ENCODE data around the gene ZAR1L.

ZAR1L gene

DNA sequence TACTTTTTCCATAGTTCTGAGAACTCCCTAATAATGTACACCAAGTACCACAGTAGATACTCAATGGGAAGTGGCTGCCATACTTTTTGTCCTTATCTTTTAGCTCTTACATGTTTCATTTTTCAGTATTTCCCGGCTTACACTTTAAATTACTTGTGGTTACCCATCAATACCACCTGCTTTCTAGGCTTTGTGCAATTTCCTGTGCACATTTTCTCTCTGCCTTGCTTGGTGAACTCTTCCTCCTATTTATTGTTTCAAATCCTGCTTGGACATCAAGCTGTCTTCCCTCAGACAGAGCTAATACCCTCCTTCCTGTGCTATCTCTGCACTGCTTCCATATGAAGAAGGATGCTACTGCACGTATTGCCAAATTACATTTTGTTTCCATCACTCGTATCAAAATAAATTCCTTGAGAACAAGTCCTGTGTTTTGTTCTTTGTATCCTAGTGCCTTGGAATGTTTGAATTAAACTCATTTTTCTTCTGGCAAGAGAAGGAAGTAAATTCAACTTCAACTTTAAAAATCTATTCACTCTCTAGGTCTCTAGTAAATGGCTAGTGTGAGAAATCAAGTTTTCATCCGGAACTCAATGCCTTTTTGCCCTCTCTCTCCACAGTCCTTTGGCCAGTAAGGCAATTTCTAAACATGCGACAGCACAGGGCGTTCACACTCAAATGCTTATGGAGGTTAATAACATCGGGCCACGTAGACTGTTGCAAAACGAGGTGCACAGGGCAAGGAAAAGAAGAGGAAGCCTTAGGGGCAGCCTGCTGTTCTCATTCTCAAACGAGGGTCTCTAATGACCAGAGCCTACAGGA lies 5.6 kb downstream of the ZAR1L start:
- H3K27me3 ChIP-seq (ENCODE audit: insufficient read depth, low read depth, severe bottlenecking) = no peaks in the 10 kb centered on the region
- no peak for DNase-seq
- H3K36me3 ChIP-seq = no peaks in the 10 kb centered on the region
- peak overlapping the region; percentile 26; the same call in 1 of the 2 replicates for H3K4me3 ChIP-seq (ENCODE audit: low read depth, low read length)
- H3K27ac ChIP-seq = no peak overlapping the region
- TF ChIP-seq, protein P1, sequence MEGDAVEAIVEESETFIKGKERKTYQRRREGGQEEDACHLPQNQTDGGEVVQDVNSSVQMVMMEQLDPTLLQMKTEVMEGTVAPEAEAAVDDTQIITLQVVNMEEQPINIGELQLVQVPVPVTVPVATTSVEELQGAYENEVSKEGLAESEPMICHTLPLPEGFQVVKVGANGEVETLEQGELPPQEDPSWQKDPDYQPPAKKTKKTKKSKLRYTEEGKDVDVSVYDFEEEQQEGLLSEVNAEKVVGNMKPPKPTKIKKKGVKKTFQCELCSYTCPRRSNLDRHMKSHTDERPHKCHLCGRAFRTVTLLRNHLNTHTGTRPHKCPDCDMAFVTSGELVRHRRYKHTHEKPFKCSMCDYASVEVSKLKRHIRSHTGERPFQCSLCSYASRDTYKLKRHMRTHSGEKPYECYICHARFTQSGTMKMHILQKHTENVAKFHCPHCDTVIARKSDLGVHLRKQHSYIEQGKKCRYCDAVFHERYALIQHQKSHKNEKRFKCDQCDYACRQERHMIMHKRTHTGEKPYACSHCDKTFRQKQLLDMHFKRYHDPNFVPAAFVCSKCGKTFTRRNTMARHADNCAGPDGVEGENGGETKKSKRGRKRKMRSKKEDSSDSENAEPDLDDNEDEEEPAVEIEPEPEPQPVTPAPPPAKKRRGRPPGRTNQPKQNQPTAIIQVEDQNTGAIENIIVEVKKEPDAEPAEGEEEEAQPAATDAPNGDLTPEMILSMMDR (IDR thresholded peaks at IDR 0.05; ENCODE audit: low read depth, low read length) = no peak
- no peaks in the 10 kb centered on the region for H3K9me3 ChIP-seq (ENCODE audit: severe bottlenecking)

DNA sequence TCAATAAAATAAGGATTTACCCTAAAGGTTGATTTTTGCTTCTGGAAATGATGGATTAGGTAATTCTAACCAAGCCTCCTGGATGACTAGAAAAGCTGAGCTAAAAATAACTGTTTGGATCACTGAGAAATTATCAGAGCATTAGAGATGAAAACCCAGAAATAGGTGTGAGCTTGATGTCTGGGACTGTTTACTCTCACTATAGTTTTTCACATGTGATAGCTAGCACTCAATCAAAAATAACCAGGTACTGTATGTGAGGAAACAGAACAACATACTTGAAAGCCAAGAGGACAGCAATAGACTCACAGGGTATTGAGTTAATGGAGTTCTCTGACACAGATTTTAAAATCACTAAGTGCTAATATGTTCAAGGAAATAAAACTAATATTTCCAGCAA lies 9.5 kb downstream of the ZAR1L start:
- Histone ChIP-seq H3K27me3 (ENCODE audit: insufficient read depth, low read depth, severe bottlenecking) (no peaks in the 10 kb centered on the region), H3K9me3 (ENCODE audit: severe bottlenecking) (no peaks in the 10 kb centered on the region), H3K27ac (no peak overlapping the region), H3K36me3 (no peaks in the 10 kb centered on the region), H3K4me3 (ENCODE audit: low read depth, low read length) (no peak overlapping the region)
- TF ChIP-seq, protein P1 (IDR thresholded peaks at IDR 0.05; ENCODE audit: low read depth, low read length) = no peak
- DNase-seq = no peak

DNA sequence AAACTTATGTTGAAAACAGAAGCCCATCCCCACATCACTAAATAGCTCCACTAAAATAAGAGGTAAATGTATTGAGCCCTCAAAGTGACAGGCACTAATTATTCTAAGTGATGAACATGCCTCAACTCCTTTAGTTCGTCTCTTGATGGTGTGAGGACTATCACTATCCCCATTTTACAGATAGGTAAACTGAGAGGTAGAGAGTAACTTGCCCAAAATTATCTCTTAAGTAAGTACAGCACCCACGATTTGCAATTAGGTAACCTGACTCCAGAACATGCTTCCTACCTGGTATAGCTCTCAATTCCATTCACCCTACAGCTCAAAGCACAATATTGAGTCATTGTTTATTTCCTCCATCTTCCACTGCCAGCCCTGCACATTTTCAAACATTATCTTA lies 12.7 kb downstream of the ZAR1L start:
- H3K9me3 ChIP-seq (ENCODE audit: severe bottlenecking) = no peaks in the 10 kb centered on the region
- H3K4me3 ChIP-seq (ENCODE audit: low read depth, low read length) = no peak overlapping the region
- TF ChIP-seq, protein P1 (IDR thresholded peaks at IDR 0.05; ENCODE audit: low read depth, low read length) = no peak
- H3K27ac ChIP-seq = no peak overlapping the region
- H3K36me3 ChIP-seq = no peaks in the 10 kb centered on the region
- no peak for DNase-seq
- H3K27me3 ChIP-seq (ENCODE audit: insufficient read depth, low read depth, severe bottlenecking) = no peaks in the 10 kb centered on the region

DNA sequence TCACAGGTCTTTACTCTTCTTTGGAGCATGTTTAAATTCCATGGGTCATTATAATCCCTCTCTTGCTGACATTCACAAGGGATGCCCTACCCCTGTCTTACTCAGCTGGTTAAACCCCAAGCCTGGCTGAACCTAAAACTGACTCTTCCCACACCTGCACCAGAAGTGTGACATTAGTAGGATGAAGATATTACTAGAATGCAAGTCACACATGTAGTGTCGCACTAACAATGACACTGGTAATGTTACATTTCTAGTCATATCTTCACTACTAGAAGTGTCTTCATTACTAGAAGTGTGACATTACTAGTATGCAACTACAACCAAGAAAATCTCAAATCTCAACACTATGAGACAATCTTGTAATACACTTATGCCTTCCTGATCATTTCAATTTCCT lies 14.2 kb downstream of the ZAR1L start:
- TF ChIP-seq, protein P1 (IDR thresholded peaks at IDR 0.05; ENCODE audit: low read depth, low read length) = no peak
- H3K9me3 ChIP-seq (ENCODE audit: severe bottlenecking) = no peaks in the 10 kb centered on the region
- H3K27ac ChIP-seq = no peak overlapping the region
- H3K27me3 ChIP-seq (ENCODE audit: insufficient read depth, low read depth, severe bottlenecking) = no peaks in the 10 kb centered on the region
- no peak for DNase-seq
- no peak overlapping the region for H3K4me3 ChIP-seq (ENCODE audit: low read depth, low read length)
- H3K36me3 ChIP-seq = no peaks in the 10 kb centered on the region

DNA sequence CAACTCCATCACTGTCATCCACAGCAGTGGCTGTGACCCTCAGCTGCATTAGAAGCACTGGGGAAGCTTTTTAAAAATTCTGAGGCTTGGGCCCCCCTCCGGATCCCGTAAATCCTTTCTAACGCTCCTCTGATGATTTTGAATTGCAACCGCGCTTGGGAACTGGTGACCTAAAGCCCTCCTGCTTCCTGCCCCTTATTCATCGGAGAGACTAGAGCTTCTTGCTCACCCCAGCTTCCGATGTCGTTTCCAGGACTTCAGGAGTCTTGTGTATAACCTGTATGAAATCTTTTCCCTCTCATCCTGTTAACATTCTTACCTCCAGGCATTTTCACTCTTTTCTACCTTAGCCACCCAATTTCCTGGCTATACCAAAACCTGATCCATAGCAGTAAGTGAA lies 14.8 kb downstream of the ZAR1L start:
- Histone ChIP-seq H3K27me3 (ENCODE audit: insufficient read depth, low read depth, severe bottlenecking) (no peaks in the 10 kb centered on the region), H3K4me3 (ENCODE audit: low read depth, low read length) (no peak overlapping the region), H3K9me3 (ENCODE audit: severe bottlenecking) (no peaks in the 10 kb centered on the region), H3K36me3 (no peaks in the 10 kb centered on the region), H3K27ac (no peak overlapping the region)
- TF ChIP-seq, protein P1 (IDR thresholded peaks at IDR 0.05; ENCODE audit: low read depth, low read length) = no peak
- no peak for DNase-seq

DNA sequence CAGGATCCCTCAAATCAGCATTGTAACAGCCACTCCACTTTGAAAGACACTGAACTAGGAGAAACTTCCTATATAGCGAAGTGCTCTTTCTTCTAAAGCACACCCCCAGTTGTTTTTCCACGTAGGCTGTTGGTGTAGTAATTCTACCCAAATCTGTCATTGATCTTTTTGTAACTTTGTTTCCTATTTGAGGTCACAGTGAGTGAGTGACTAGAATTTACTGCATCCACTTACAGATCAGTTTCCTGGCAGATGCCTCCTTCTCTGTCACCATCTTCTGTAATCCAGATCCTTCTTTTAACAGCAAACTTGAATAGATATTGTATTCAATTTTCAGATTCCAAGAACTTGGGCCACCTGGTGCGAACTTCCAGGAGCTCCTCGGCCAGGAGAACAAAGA lies 15.3 kb downstream of the ZAR1L start:
- no peaks in the 10 kb centered on the region for H3K27me3 ChIP-seq (ENCODE audit: insufficient read depth, low read depth, severe bottlenecking)
- H3K27ac ChIP-seq = no peak overlapping the region
- H3K36me3 ChIP-seq = no peaks in the 10 kb centered on the region
- no peaks in the 10 kb centered on the region for H3K9me3 ChIP-seq (ENCODE audit: severe bottlenecking)
- no peak for DNase-seq
- no peak overlapping the region for H3K4me3 ChIP-seq (ENCODE audit: low read depth, low read length)
- TF ChIP-seq, protein P1 (IDR thresholded peaks at IDR 0.05; ENCODE audit: low read depth, low read length) = no peak

Measured in WERI-Rb-1 (cell line).